HG02938 (cell line): Measurements from ENCODE around the gene ARHGAP18.

Experiments used
- ATAC-seq: cut with Tn5 transposase; IDR thresholded peaks from one replicate; pipeline ENCODE4 v1.9.1; 2021; ENCODE audit warnings: mild to moderate bottlenecking, moderate library complexity; ENCODE audit not compliant: unreplicated experiment

Gene ARHGAP18

GRCh38 chr6:129692467-129692866, 17.5 kb downstream of the ARHGAP18 start:
- ATAC-seq, result no peak

GRCh38 chr6:129691709-129692108, 18.3 kb downstream of the ARHGAP18 start:
- no peak for ATAC-seq

- no peak for ATAC-seq
These were observed 18.8 kb downstream of the ARHGAP18 start for GRCh38 chr6:129691043-129691640.

GRCh38 chr6:129686941-129687627, 22.9 kb downstream of the ARHGAP18 start:
- ATAC-seq, result peak; percentile 63

- no peak for ATAC-seq
These were observed 24.3 kb downstream of the ARHGAP18 start for GRCh38 chr6:129685662-129686031.

DNA sequence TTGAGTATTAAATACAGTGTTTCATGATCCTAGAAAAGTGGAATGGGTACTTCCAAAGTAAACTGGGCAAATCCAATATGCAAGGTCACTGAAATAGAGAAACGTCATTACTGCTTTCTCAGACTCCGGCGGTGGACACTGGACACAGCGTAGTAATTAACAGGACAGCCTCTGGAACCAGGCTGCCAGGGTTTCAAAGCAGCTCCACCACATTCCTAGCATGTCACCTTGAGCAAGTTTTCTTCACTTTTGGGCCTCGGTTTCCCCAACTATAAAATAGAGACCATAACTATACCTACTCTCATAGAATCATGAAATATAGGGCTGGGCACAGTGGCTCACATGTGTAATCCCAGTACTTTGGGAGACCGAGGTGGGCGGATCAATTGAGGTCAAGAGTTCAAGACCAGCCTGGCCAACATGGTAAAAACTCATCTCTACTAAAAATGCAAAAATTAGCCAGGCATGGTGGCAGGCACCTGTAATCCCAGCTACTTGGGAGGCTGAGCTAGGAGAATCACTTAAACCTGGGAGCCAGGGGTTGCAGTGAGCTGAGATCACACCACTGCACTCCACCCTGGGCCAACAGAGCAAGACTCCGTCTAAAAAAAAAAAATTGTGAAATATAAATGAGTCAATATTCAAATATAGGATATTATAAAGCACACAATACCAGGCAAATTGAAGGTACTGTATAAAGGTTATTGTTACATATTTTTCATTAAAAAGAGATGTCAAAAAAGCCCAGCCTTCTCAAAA, 24.9 kb downstream of the ARHGAP18 start:
- no peak for ATAC-seq

GRCh38 chr6:129684323-129684884, 25.6 kb downstream of the ARHGAP18 start:
- no peak for ATAC-seq

DNA sequence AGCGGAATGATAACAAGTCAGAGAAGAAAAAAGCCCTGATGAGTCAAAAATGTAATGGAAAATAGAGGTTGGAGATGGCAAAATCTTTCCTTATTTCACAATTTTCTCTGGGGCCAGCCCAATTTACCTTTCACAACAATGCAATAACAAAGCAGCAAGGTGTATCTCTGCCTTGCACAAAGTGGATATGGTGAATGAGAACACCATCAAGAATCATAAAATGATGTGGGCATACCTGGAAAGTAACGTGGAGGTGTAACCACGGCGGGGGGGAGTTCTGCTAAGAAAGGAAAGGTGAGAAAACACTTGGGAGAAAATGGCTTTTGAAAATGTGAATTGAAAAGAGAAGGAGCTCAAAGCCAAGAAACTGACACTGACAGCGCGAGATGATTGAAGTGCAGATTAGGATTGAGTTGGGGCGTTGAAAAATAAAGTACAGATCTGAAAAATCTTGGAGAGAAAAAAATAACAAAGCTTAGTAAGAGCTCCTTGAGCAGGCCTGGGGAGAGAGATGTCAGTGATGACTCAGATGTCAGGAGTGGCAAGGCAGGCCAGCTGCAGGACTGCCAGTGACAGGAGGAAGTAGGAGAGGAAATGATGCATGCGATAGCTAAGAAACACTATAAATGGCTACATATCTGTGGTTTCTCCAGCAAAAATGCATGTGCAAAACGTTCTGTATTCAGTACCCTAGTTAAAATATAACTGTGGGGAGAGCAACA, 26.2 kb downstream of the ARHGAP18 start:
- peak; percentile 96 for ATAC-seq

DNA sequence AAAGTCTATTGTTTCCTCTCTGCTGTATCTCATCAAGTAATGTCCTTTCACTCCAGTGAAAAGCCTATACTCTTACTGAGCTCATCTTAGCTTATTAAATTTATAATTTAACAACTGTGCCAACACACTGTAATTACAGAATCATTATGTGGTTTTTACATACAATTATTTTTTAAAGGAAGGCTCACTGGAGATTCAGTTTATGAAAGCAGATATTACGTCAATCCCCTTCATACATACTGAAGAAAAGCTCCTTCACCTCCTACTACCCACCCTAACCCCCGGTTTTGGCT, 28.1 kb downstream of the ARHGAP18 start:
- no peak for ATAC-seq

DNA sequence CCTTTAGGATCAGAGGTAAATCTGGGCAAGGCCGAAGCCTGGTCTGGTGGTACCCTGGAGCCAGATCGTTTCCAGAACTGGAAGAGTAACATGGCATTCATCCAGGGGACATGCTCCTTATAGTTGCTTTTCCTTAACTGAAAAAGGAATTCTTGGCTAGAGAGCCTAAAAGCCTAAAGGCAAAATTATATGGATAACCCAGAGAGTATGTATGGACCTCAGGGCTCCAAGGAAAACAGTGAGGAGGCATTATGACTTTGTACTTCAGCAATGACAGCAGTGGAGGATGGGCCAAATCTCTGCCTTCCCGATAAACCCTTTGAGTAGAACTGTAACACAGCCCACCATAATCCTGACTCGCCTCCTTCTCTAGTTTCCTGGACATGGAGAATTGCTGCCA, 29.3 kb downstream of the ARHGAP18 start:
- ATAC-seq, result no peak

- ATAC-seq, result no peak
These were observed 30.2 kb downstream of the ARHGAP18 start for GRCh38 chr6:129679758-129680157.

DNA sequence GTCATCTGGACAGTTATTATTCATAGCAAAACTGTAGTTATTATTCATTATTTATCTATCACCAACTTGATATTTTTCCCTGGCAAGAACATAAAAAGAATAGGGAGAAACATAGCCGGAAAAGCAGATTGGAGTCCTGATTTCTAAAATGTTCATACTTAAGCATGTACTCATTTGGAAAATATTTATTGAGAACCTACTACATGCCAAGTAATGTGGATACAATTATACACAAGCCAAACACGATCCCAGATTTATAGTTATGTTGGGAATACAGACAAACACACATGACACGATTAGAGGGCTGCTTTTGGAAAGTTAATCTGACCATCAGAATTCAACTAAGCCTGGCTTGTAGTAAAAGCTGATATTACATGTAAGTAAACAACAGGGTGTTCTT, 30.7 kb downstream of the ARHGAP18 start:
- ATAC-seq, result no peak

DNA sequence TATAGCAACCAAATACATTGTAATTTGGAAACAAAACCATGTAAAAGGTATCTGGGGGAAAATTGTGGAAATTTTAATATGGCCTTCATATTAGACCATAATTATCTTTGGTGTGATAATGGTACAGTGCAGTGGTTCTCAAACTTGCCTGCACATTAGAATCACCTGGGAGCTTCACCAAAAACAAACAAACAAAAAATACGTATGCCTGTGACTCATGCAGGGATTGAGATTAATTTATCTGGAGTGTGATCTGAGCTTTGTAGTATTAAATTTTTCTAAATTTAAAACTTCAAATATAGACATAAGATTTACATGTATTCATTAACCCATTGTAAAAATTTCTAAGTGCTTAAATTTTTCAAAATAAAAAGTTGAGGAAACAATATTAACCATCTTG, 31.5 kb downstream of the ARHGAP18 start:
- no peak for ATAC-seq

GRCh38 chr6:129677620-129678325, 32.2 kb downstream of the ARHGAP18 start:
- ATAC-seq, result no peak

DNA sequence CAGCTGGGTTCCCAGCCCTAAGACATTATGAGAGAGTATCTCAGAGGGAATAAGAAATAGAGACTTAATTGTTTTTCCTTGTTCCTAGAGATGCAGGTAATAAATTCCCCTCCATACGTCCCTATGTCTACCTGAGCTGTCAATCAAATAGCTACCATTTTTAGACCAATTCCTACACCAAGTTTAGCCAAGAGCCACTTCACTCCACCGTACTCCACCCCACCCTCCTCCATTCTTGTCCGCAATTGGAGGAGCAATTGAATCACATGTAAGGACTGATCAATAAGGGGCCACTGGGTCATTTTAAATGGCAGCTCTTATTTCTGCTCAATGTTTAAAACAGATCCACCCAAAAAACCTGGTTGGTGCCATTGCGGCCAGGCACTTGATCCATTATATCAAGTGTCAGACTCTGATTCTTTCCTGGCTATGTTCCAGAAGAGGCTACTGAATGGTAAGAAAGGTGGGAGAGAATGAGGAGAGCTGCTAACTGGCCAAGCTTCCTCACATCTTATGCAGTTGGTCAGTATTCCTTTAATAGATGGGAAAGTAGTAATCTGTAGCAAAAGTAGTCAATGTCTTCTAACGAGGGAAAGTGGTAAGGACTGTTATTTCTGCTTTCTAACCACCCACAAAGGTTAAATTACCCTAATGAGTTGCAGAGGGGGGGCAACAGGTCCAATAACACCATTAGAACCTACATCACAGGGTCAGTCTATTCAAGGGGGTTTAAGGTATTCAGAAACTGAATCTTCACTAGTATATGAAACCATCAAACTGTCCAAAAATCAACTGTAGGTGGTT, 34.1 kb downstream of the ARHGAP18 start:
- ATAC-seq, result no peak

GRCh38 chr6:129673748-129674147, 36.2 kb downstream of the ARHGAP18 start:
- no peak for ATAC-seq

- peak; percentile 72 for ATAC-seq
These were observed 36.9 kb downstream of the ARHGAP18 start for GRCh38 chr6:129672881-129673631.

DNA sequence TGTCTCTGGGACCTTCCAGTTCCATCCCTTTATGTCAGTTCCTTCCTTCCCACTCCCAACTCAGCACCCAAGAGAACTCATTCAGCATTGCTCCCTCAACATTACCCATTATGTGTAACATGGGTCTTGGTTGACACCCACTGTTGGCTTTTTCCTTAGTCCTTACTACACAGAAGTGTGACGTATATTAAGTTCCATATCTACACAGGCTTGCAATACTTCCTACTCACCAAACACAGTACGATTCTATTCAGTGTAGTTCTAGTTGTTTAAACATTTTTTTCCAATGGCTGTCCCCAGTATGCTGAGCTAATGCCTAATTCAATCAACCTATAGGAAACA, 37.7 kb downstream of the ARHGAP18 start:
- ATAC-seq, result peak; percentile 3
